CD14-positive monocyte (primary cell): Measurements from ENCODE around the gene POLR2F. TPM values are rescaled to one million over a fixed set of nuclear protein-coding genes. Genes with fewer than 3 reads are reported as not detected.

ENCODE experiments used
- DNase-seq, 3 donors: peaks; one replicate each; pipeline ENCODE4 v3.0.0-alpha.2; 2011 to 2022
- H2AFZ ChIP-seq: 2 replicates; pipeline ENCODE4 v1.6.0; 2012; ENCODE audit warnings: mild to moderate bottlenecking, low read depth, low read length, inconsistent platforms; ENCODE audit not compliant: insufficient read depth, poor library complexity, severe bottlenecking
- H3K27ac ChIP-seq, 2 donors: 1 replicate in 1 of 2; 2 replicates in 1 of 2; pipeline ENCODE4 v1.5.1; 2012 to 2013; ENCODE audit warnings: low read length in 2 of 2, control low read depth in 1 of 2, inconsistent platforms in 1 of 2, low read depth in 1 of 2, mild to moderate bottlenecking in 1 of 2
- H3K27me3 ChIP-seq, 2 donors: one replicate each; pipeline versions ENCODE4 v1.6.0 to v1.6.1; 2011 to 2013; ENCODE audit warnings: low read length in 2 of 2; ENCODE audit not compliant: control insufficient read depth in 2 of 2, insufficient read depth in 2 of 2
- H3K36me3 ChIP-seq, 2 donors: replicated peaks in 1 of 2; 1 replicate in 1 of 2; 2 replicates in 1 of 2; pipeline versions ENCODE4 v1.5.1 to v1.6.1; 2012 to 2013; ENCODE audit warnings: low read length in 2 of 2, control low read depth in 1 of 2, inconsistent platforms in 1 of 2, mild to moderate bottlenecking in 1 of 2; ENCODE audit not compliant: insufficient read depth in 2 of 2, control insufficient read depth in 1 of 2
- H3K4me1 ChIP-seq, 2 donors: 1 replicate in 1 of 2; 2 replicates in 1 of 2; pipeline versions ENCODE4 v1.5.1 to v1.6.1; 2012 to 2013; ENCODE audit warnings: low read length in 2 of 2, control low read depth in 1 of 2, inconsistent platforms in 1 of 2, mild to moderate bottlenecking in 1 of 2, moderate library complexity in 1 of 2; ENCODE audit not compliant: insufficient read depth in 2 of 2, control insufficient read depth in 1 of 2
- H3K4me2 ChIP-seq: replicated peaks from 2 replicates; pipeline ENCODE3; 2012; ENCODE audit warnings: low read length, moderate library complexity, mild to moderate bottlenecking; ENCODE audit not compliant: poor library complexity, severe bottlenecking; ENCODE audit errors: extremely low read depth
- H3K4me3 ChIP-seq, 3 experiments: fragments of 200-600 bp in 1 of 3; sonication (generic) in 1 of 3; replicated peaks in 1 of 3; 1 replicate in 2 of 3; 2 replicates in 1 of 3; pipeline ENCODE4 v1.5.1; 2011 to 2013; ENCODE audit warnings: low read length in 3 of 3, mild to moderate bottlenecking in 3 of 3, control low read depth in 2 of 3, low read depth in 2 of 3, inconsistent platforms in 1 of 3, moderate library complexity in 1 of 3
- H3K79me2 ChIP-seq: 2 replicates; pipeline ENCODE4 v1.6.0; 2012; ENCODE audit warnings: mild to moderate bottlenecking, control low read depth, inconsistent platforms, low read length, moderate library complexity; ENCODE audit not compliant: insufficient read depth
- H3K9ac ChIP-seq: 2 replicates; pipeline ENCODE4 v1.6.0; 2017; ENCODE audit warnings: low read length, mild to moderate bottlenecking; ENCODE audit not compliant: insufficient read depth, poor library complexity, severe bottlenecking
- H3K9me3 ChIP-seq, 2 donors: replicated peaks in 1 of 2; 1 replicate in 1 of 2; 2 replicates in 1 of 2; pipeline versions ENCODE4 v1.5.1 to v1.6.1; 2012 to 2013; ENCODE audit warnings: low read length in 2 of 2, control low read depth in 1 of 2; ENCODE audit not compliant: control insufficient read depth in 1 of 2, insufficient read depth in 1 of 2
- H4K20me1 ChIP-seq: 2 replicates; pipeline ENCODE4 v1.6.0; 2012; ENCODE audit warnings: mild to moderate bottlenecking, low read length, control low read depth, moderate library complexity; ENCODE audit not compliant: insufficient read depth
- H3K27ac Mint-ChIP-seq, 7 donors: one replicate each; pipeline ENCODE4 v1.8.0; 2020; ENCODE audit warnings: mild to moderate bottlenecking in 7 of 7, mixed read lengths in 7 of 7, moderate library complexity in 6 of 7, inconsistent platforms in 2 of 7
- H3K27me3 Mint-ChIP-seq, 3 donors: one replicate each; pipeline ENCODE4 v1.8.0; 2021 to 2022; ENCODE audit warnings: low read depth in 3 of 3, mild to moderate bottlenecking in 3 of 3, mixed read lengths in 3 of 3, moderate library complexity in 3 of 3, inconsistent platforms in 1 of 3
- H3K36me3 Mint-ChIP-seq, 2 donors: one replicate each; pipeline ENCODE4 v1.8.0; 2020; ENCODE audit warnings: mixed read lengths in 2 of 2, inconsistent platforms in 1 of 2, mild to moderate bottlenecking in 1 of 2
- H3K4me1 Mint-ChIP-seq: one replicate; pipeline ENCODE4 v1.8.0; 2020; ENCODE audit warnings: mild to moderate bottlenecking, mixed read lengths
- H3K4me3 Mint-ChIP-seq, 2 donors: one replicate each; pipeline ENCODE4 v1.8.0; 2020; ENCODE audit warnings: mild to moderate bottlenecking in 2 of 2, mixed read lengths in 2 of 2, moderate library complexity in 1 of 2
- H3K9me3 Mint-ChIP-seq, 7 donors: one replicate each; pipeline ENCODE4 v1.8.0; 2020 to 2022; ENCODE audit warnings: mixed read lengths in 7 of 7, mild to moderate bottlenecking in 6 of 7, moderate library complexity in 6 of 7, inconsistent platforms in 2 of 7
- CTCF ChIP-seq: fragments of 200-600 bp; IDR thresholded peaks from one replicate; pipeline ENCODE4 v1.8.0; 2022; ENCODE audit warnings: antibody characterized with exemption, mild to moderate bottlenecking
- WGBS: methylation state at CpG from one replicate; pipeline ENCODE4 v1.1.5; 2013; ENCODE audit warnings: missing lambda C conversion rate; ENCODE audit not compliant: insufficient coverage; 5-methylcytosine and 5-hydroxymethylcytosine counted together
- intact Hi-C, 2 donors: fragments of 100-400 bp; cut with micrococcal nuclease; formaldehyde crosslinking; loops; one replicate each; pipeline versions ENCODE4 v1.15.0 to v1.15.1; 2023
- polyA plus RNA-seq, 3 donors: library from polyadenylated mRNA; depleted of rRNA in 1 of 3; unstranded in 2 of 3; stranded (reverse) in 1 of 3; fragments of 300-500 nt in 2 of 3; fragments of >200 nt in 1 of 3; fragmentation: Illumina TruSeq in 2 of 3; gene quantifications; 1 replicate in 2 of 3; 2 replicates in 1 of 3; pipeline ENCODE4 v1.2.3, GENCODE V29; 2012 to 2021

Gene POLR2F
- polyA plus RNA-seq, 3 donors: 45.4 to 182 (median 143) TPM

- Mint-ChIP-seq H3K4me1 (peaks cover 5% of the 10 kb centered on the region), H3K36me3 (peaks cover 30 to 39% of the 10 kb centered on the region in 2 donors), H3K9me3 (no peaks in the 10 kb centered on the region), H3K27me3 (peaks cover 0 to 3% (median 2%) of the 10 kb centered on the region in 3 donors), H3K27ac (peak overlapping the region; percentile 82 to 95 (median 89)), H3K4me3 (peak overlapping the region; percentile 76 to 90)
- intact Hi-C loops: no loop called here
- 0% methylated on average over 2 of the region's 5 CpGs for WGBS
- H3K27ac ChIP-seq: peak overlapping the region; percentile 42 to 87
- no peaks in the 10 kb centered on the region for H4K20me1 ChIP-seq
- no peak for TF ChIP-seq CTCF
- no peaks in the 10 kb centered on the region for H3K79me2 ChIP-seq
- H3K4me2 ChIP-seq: peak overlapping the region; percentile 79
- peak in 2 of 3 donors; percentile 31 to 33 for DNase-seq
- H3K36me3 ChIP-seq: peaks cover 22 to 44% of the 10 kb centered on the region in 2 donors
- no peaks in the 10 kb centered on the region for H3K9me3 ChIP-seq
- peak overlapping the region; percentile 70 for H3K9ac ChIP-seq
- peak overlapping the region; percentile 16 to 74 (median 28) for H3K4me3 ChIP-seq
- H3K27me3 ChIP-seq: no peaks in the 10 kb centered on the region
- H3K4me1 ChIP-seq: peaks cover 7 to 9% of the 10 kb centered on the region in 2 donors
- peak overlapping the region; percentile 90 for H2AFZ ChIP-seq
Observed at GRCh38 chr22:37920126-37920525, 33.4 kb upstream of the POLR2F start.

- Mint-ChIP-seq H3K27ac (no peak overlapping the region), H3K9me3 (no peaks in the 10 kb centered on the region), H3K27me3 (peaks cover 0 to 3% (median 2%) of the 10 kb centered on the region in 3 donors), H3K4me3 (no peak overlapping the region), H3K4me1 (peaks cover 5% of the 10 kb centered on the region), H3K36me3 (peaks cover 29 to 51% of the 10 kb centered on the region in 2 donors)
- Histone ChIP-seq H3K4me2 (no peak overlapping the region), H2AFZ (no peak overlapping the region), H3K9ac (no peak overlapping the region), H3K4me3 (no peak overlapping the region), H3K79me2 (no peaks in the 10 kb centered on the region), H4K20me1 (no peaks in the 10 kb centered on the region), H3K36me3 (peaks cover 35 to 52% of the 10 kb centered on the region in 2 donors), H3K27ac (no peak overlapping the region), H3K9me3 (no peaks in the 10 kb centered on the region), H3K4me1 (peaks cover 7 to 9% of the 10 kb centered on the region in 2 donors), H3K27me3 (no peaks in the 10 kb centered on the region)
- no peak for DNase-seq
- no peak for TF ChIP-seq CTCF
- 86% methylated on average over 1 of the region's 11 CpGs for WGBS
- intact Hi-C loops: no loop called here
Observed at GRCh38 chr22:37922191-37922590, 31.3 kb upstream of the POLR2F start.
